ENCODE data around the gene MEX3B. TPM values are rescaled to one million over a fixed set of nuclear protein-coding genes. Genes with fewer than 3 reads are reported as not detected.
"Not testable (repeated sequence)": the region's sequence is repeated elsewhere in the genome, so short reads cannot be mapped to it uniquely, and the experiment has no call there.

Gene MEX3B
- polyA plus RNA-seq, 1 of the 3 experiments (the other 2 are of a cell fraction) = 9.3 TPM

DNA sequence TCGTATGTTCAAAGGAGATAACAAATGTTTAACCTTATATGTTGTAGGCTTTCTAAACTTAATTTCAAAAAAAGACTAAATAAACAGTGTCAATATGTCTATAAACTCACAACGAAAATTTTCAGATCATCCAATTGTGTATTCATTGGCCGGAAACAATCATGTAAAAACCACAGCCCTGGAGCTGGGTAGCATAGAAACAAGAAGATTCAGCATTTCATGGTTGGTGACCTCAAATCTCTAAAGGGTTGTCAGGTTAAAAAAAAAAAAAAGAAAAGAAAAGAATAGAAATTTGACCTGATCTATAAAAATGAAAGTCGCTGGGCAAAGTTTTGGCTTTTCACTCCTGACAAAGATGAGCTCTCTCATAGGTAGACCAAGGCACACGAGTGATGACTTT lies 13.9 kb downstream of the MEX3B start:
- ChIA-PET POLR2A (no interaction called here), CTCF (interaction anchor here (0.9 to 2.0 kb wide), 2 partner anchors 11 to 15 kb away, joined by 3 to 8 read pairs; no protein-coding TSS in a partner anchor)
- H3K27ac ChIP-seq (ENCODE audit: low read depth in 2 of 2, low read length in 1 of 2) = no peak overlapping the region
- TF ChIP-seq, protein P1, sequence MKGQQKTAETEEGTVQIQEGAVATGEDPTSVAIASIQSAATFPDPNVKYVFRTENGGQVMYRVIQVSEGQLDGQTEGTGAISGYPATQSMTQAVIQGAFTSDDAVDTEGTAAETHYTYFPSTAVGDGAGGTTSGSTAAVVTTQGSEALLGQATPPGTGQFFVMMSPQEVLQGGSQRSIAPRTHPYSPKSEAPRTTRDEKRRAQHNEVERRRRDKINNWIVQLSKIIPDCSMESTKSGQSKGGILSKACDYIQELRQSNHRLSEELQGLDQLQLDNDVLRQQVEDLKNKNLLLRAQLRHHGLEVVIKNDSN (IDR thresholded peaks at IDR 0.05; ENCODE audit: borderline replicate concordance, low read depth) = no peak
- H3K9me3 ChIP-seq = no peaks in the 10 kb centered on the region
- H3K4me3 ChIP-seq (ENCODE audit: low read depth in 2 of 2, low read length in 1 of 2) = no peak overlapping the region
- no peak overlapping the region for H3K4me2 ChIP-seq
- no peak overlapping the region for H2AFZ ChIP-seq (ENCODE audit: low read depth)
- no peaks in the 10 kb centered on the region for H3K79me2 ChIP-seq (ENCODE audit: insufficient read depth)
- WGBS (ENCODE audit: low lambda C conversion rate) = 63% methylated on average over 5 of the region's 5 CpGs
- no peaks in the 10 kb centered on the region for H3K36me3 ChIP-seq (replicated peaks in 1 of 2; ENCODE audit: control insufficient read depth in 1 of 2, insufficient read depth in 2 of 2, low read length in 1 of 2)
- H3K9me2 ChIP-seq = no peaks in the 10 kb centered on the region
- H3K4me1 ChIP-seq (ENCODE audit: control insufficient read depth in 1 of 2, insufficient read depth in 2 of 2, low read depth in 1 of 2, low read length in 1 of 2) = no peaks in the 10 kb centered on the region
- DNase-seq = no peak
- H4K20me1 ChIP-seq (ENCODE audit: insufficient read depth) = no peaks in the 10 kb centered on the region
- H3F3A ChIP-seq (replicated peaks; ENCODE audit: insufficient read depth) = no peaks in the 10 kb centered on the region
- H3K27me3 ChIP-seq (ENCODE audit: insufficient read depth) = no peaks in the 10 kb centered on the region
- H3K9ac ChIP-seq = no peak overlapping the region

DNA sequence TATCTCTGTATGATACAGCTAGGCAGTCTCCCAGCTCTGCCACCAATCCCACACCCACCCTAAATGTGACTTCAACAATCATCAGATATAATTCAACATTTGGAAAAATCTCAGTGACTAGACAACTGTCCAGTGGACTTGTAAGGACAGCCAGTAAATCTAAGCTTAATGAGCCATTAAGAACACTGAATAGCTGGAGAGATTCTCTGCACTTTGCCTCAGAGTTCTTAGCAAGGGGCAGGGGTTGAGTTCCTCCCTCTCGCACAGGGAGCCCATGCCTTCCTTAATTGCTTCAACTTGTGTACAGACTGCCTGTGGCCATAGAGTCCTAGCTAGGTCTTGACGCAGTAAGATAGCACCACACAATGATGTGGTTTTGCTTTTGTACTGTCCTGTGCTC lies 15.6 kb downstream of the MEX3B start:
- Histone ChIP-seq H3K4me2 (no peak overlapping the region), H3K27ac (ENCODE audit: low read depth in 2 of 2, low read length in 1 of 2) (no peak overlapping the region), H3K9me3 (no peaks in the 10 kb centered on the region), H3F3A (replicated peaks; ENCODE audit: insufficient read depth) (no peaks in the 10 kb centered on the region), H3K79me2 (ENCODE audit: insufficient read depth) (no peaks in the 10 kb centered on the region), H3K9ac (no peak overlapping the region), H4K20me1 (ENCODE audit: insufficient read depth) (no peaks in the 10 kb centered on the region), H3K4me3 (ENCODE audit: low read depth in 2 of 2, low read length in 1 of 2) (no peak overlapping the region), H3K9me2 (no peaks in the 10 kb centered on the region), H3K36me3 (replicated peaks in 1 of 2; ENCODE audit: control insufficient read depth in 1 of 2, insufficient read depth in 2 of 2, low read length in 1 of 2) (no peaks in the 10 kb centered on the region), H2AFZ (ENCODE audit: low read depth) (no peak overlapping the region), H3K27me3 (ENCODE audit: insufficient read depth) (no peaks in the 10 kb centered on the region), H3K4me1 (ENCODE audit: control insufficient read depth in 1 of 2, insufficient read depth in 2 of 2, low read depth in 1 of 2, low read length in 1 of 2) (no peaks in the 10 kb centered on the region)
- ChIA-PET CTCF (interaction anchor here (0.7 to 2.0 kb wide), 2 partner anchors 10 to 13 kb away, joined by 3 to 8 read pairs; no protein-coding TSS in a partner anchor), POLR2A (no interaction called here)
- 63% methylated on average over 2 of the region's 2 CpGs for WGBS (ENCODE audit: low lambda C conversion rate)
- DNase-seq = no peak
- no peak for TF ChIP-seq JUND (IDR thresholded peaks at IDR 0.05)
- no peak for TF ChIP-seq NRF1 (IDR thresholded peaks at IDR 0.05; ENCODE audit: low read depth, low read length)
- TF ChIP-seq RAD21 (IDR thresholded peaks at IDR 0.05; ENCODE audit: low read length) = no peak
- TF ChIP-seq, protein P2, sequence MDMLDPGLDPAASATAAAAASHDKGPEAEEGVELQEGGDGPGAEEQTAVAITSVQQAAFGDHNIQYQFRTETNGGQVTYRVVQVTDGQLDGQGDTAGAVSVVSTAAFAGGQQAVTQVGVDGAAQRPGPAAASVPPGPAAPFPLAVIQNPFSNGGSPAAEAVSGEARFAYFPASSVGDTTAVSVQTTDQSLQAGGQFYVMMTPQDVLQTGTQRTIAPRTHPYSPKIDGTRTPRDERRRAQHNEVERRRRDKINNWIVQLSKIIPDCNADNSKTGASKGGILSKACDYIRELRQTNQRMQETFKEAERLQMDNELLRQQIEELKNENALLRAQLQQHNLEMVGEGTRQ (IDR thresholded peaks at IDR 0.05; ENCODE audit: borderline replicate concordance, low read depth, low read length) = no peak
- TF ChIP-seq YY1 (IDR thresholded peaks at IDR 0.05; ENCODE audit: low read depth) = no peak
- no peak for TF ChIP-seq MXI1 (IDR thresholded peaks at IDR 0.05; ENCODE audit: low read depth, low read length)
- TF ChIP-seq, protein P3, sequence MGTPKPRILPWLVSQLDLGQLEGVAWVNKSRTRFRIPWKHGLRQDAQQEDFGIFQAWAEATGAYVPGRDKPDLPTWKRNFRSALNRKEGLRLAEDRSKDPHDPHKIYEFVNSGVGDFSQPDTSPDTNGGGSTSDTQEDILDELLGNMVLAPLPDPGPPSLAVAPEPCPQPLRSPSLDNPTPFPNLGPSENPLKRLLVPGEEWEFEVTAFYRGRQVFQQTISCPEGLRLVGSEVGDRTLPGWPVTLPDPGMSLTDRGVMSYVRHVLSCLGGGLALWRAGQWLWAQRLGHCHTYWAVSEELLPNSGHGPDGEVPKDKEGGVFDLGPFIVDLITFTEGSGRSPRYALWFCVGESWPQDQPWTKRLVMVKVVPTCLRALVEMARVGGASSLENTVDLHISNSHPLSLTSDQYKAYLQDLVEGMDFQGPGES (IDR thresholded peaks at IDR 0.05; ENCODE audit: low read depth, low read length) = no peak
- TF ChIP-seq SMC3 (IDR thresholded peaks at IDR 0.05; ENCODE audit: low read depth, low read length) = no peak
- TF ChIP-seq, protein P4, sequence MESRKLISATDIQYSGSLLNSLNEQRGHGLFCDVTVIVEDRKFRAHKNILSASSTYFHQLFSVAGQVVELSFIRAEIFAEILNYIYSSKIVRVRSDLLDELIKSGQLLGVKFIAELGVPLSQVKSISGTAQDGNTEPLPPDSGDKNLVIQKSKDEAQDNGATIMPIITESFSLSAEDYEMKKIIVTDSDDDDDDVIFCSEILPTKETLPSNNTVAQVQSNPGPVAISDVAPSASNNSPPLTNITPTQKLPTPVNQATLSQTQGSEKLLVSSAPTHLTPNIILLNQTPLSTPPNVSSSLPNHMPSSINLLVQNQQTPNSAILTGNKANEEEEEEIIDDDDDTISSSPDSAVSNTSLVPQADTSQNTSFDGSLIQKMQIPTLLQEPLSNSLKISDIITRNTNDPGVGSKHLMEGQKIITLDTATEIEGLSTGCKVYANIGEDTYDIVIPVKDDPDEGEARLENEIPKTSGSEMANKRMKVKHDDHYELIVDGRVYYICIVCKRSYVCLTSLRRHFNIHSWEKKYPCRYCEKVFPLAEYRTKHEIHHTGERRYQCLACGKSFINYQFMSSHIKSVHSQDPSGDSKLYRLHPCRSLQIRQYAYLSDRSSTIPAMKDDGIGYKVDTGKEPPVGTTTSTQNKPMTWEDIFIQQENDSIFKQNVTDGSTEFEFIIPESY (IDR thresholded peaks at IDR 0.05; ENCODE audit: borderline replicate concordance, low read depth) = no peak
- no peak for TF ChIP-seq GABPA (IDR thresholded peaks at IDR 0.05; ENCODE audit: low read depth)
- TF ChIP-seq FOXM1 (IDR thresholded peaks at IDR 0.05; ENCODE audit: low read depth) = no peak

DNA sequence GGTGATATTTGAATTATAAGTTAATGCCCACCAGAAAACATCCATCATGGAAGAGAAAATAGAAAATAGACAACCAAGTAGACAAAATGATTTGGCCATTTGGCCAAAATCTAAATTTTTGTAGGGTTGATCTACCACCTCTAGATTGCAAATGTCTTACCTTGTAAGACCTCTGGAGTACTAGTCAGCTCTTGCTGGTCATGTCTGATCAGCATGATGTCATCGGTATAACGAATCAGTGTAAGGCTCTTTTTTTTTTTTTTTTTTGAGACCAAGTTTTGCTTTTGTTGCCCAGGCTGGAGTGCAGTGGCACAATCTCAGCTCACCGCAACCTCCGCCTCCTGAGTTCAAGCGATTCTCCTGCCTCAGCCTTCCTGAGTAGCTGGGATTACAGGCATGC lies 17.7 kb downstream of the MEX3B start:
- H3K27me3 ChIP-seq (ENCODE audit: insufficient read depth); H3K4me2 ChIP-seq; H3K79me2 ChIP-seq (ENCODE audit: insufficient read depth); H3F3A ChIP-seq (replicated peaks; ENCODE audit: insufficient read depth); H3K4me3 ChIP-seq (ENCODE audit: low read depth in 2 of 2, low read length in 1 of 2); H3K36me3 ChIP-seq (replicated peaks in 1 of 2; ENCODE audit: control insufficient read depth in 1 of 2, insufficient read depth in 2 of 2, low read length in 1 of 2); H3K4me1 ChIP-seq (ENCODE audit: control insufficient read depth in 1 of 2, insufficient read depth in 2 of 2, low read depth in 1 of 2, low read length in 1 of 2); H3K9me2 ChIP-seq; H3K27ac ChIP-seq (ENCODE audit: low read depth in 2 of 2, low read length in 1 of 2); H3K9me3 ChIP-seq; H4K20me1 ChIP-seq (ENCODE audit: insufficient read depth); H3K9ac ChIP-seq; DNase-seq; H2AFZ ChIP-seq (ENCODE audit: low read depth); POLR2A ChIA-PET: not testable (repeated sequence)
- WGBS (ENCODE audit: low lambda C conversion rate) = 79% methylated on average over 5 of the region's 5 CpGs
- CTCF ChIA-PET = interaction anchor here (1.0 to 1.5 kb wide), 4 partner anchors 14 to 112 kb away, joined by 3 to 8 read pairs (median 3); no protein-coding TSS in a partner anchor
